Esophagus squamous epithelium (tissue), 5 donors: ENCODE data around the gene TMEM120B. TPM values are rescaled to one million over a fixed set of nuclear protein-coding genes. Genes with fewer than 3 reads are reported as not detected.

Experiments
- DNase-seq: peaks from one replicate; lab custom pipeline; 2025; lab: John Stamatoyannopoulos, UW
- H3K27ac ChIP-seq, 4 donors: fragments of 200-600 bp; sonication (generic); one replicate each; pipeline ENCODE4 v1.5.1; 2016 to 2019; ENCODE audit warnings: mild to moderate bottlenecking in 1 of 4
- H3K27me3 ChIP-seq, 4 donors: fragments of 200-600 bp; sonication (generic); 1 replicate in 3 of 4; 2 replicates in 1 of 4; pipeline versions ENCODE4 v1.5.1 to v1.6.0; 2017 to 2021; ENCODE audit warnings: antibody characterized with exemption in 1 of 4
- H3K36me3 ChIP-seq, 3 donors: fragments of 200-600 bp; sonication (generic); one replicate each; pipeline ENCODE4 v1.5.1; 2016 to 2019
- H3K4me1 ChIP-seq, 3 donors: fragments of 200-600 bp; sonication (generic); one replicate each; pipeline ENCODE4 v1.5.1; 2017 to 2019
- H3K4me3 ChIP-seq, 4 donors: fragments of 200-600 bp; sonication (generic); 1 replicate in 3 of 4; 2 replicates in 1 of 4; pipeline ENCODE4 v1.5.1; 2016 to 2019; ENCODE audit warnings: mild to moderate bottlenecking in 2 of 4, moderate library complexity in 1 of 4
- H3K9me3 ChIP-seq, 3 donors: fragments of 200-600 bp; sonication (generic); one replicate each; pipeline ENCODE4 v1.5.1; 2016 to 2019
- POLR2A ChIP-seq, 4 donors: fragments of 450-650 bp; IDR thresholded peaks; one replicate each; pipeline ENCODE4 v1.6.1; 2017; ENCODE audit warnings: antibody characterized with exemption in 4 of 4, mild to moderate bottlenecking in 4 of 4, moderate library complexity in 3 of 4
- WGBS, 2 donors: methylation state at CpG; one replicate each; pipeline ENCODE4 v1.1.5; 2018; 5-methylcytosine and 5-hydroxymethylcytosine counted together
- intact Hi-C: fragments of 100-400 bp; cut with DNase I; formaldehyde crosslinking; loops from one replicate; pipeline ENCODE4 v1.15.0; 2022
- total RNA-seq, 4 donors: library from RNA; depleted of rRNA; stranded (reverse); fragments of >200 nt; gene quantifications; one replicate each; pipeline ENCODE4 v1.1.0, GENCODE V29; 2016
- TF ChIP-seq, protein P1 (sequence below), 6 experiments: fragments of 450-650 bp in 4 of 6; fragments of 200-600 bp in 2 of 6; sonication (generic) in 2 of 6; IDR thresholded peaks; one replicate each; pipeline ENCODE4 v1.5.1; 2016 to 2019; ENCODE audit warnings: antibody characterized with exemption in 6 of 6, mild to moderate bottlenecking in 4 of 6, moderate library complexity in 4 of 6
- donor health status: DM: yes; HTN: yes; CAD: no.

The TMEM120B gene
- total RNA-seq, 4 donors from 2014 or later = 2.7 to 5.2 (median 4.5) TPM

DNA sequence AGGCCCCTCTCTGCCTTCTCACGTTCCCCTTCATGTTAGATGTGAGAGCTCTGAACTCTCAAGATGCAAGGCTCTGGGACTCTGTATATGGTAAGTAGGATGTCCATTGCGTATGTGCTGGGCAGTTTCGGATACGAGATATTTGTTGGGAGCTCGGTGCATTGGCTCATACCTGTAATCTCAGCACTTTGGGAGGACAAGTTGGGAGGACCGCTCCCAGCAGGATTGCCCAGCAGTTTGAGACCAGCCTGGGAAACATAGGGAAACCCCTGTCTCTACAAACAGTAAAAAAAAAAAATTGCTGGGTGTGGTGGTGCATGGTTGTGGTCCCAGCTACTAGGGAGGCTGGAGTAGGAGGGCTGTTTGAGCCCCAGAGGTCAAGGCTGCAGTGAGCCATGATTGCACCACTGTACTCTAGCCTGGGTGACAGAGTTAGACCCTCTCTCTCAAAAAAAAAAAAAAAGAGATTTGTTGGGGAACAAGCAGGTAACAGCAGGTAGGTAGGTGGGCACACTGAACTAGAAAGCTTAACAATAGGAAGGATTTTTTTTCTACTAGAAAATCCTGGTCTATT, 3.4 kb downstream of the TMEM120B start:
- TF ChIP-seq POLR2A (IDR thresholded peaks at IDR 0.05) = no peak
- TF ChIP-seq, protein P1, sequence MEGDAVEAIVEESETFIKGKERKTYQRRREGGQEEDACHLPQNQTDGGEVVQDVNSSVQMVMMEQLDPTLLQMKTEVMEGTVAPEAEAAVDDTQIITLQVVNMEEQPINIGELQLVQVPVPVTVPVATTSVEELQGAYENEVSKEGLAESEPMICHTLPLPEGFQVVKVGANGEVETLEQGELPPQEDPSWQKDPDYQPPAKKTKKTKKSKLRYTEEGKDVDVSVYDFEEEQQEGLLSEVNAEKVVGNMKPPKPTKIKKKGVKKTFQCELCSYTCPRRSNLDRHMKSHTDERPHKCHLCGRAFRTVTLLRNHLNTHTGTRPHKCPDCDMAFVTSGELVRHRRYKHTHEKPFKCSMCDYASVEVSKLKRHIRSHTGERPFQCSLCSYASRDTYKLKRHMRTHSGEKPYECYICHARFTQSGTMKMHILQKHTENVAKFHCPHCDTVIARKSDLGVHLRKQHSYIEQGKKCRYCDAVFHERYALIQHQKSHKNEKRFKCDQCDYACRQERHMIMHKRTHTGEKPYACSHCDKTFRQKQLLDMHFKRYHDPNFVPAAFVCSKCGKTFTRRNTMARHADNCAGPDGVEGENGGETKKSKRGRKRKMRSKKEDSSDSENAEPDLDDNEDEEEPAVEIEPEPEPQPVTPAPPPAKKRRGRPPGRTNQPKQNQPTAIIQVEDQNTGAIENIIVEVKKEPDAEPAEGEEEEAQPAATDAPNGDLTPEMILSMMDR (IDR thresholded peaks at IDR 0.05) = no peak
- 65 to 70% methylated on average over 5 of the region's 6 CpGs for WGBS, 2 donors
- intact Hi-C loops = no loop called here

DNA sequence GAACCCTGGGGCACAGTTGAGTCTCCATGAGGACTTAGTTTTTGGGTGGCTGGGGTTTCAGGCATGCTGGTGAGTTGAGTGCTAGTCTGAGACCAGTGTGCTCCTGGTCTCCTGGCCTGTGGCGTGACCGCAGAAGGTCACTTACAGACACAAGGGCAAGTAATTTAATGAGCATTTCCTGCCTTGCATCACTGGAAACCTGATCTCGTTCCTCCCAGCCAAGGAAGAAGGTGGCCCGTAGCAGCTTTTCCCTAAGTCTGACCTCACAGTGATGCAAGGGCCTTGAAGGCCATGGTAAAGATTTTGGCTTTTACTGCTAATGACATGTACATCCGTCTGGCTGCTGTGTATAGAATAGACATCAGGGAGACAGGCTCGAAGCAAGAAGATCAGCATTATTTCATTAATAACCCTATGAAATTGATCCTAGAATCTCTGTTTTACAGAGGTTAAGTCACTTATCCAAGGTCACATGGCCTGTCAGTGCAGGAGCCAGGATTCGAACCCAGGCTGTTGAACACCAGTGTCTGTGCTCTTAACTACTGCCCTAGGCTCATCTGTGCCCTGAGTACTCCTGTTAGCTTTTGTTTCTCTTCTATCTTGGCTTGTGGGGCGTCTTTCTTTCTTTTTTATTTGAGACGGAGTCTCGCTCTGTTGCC, 4.6 kb downstream of the TMEM120B start:
- no peaks in the 10 kb centered on the region for H3K27me3 ChIP-seq
- H3K27ac ChIP-seq = no peak overlapping the region
- H3K4me3 ChIP-seq = no peak overlapping the region
- DNase-seq = no peak
- TF ChIP-seq, protein P1 (IDR thresholded peaks at IDR 0.05) = no peak
- no peak for TF ChIP-seq POLR2A (IDR thresholded peaks at IDR 0.05)
- H3K4me1 ChIP-seq = peaks cover 9 to 16% (median 10%) of the 10 kb centered on the region in 3 donors
- no peaks in the 10 kb centered on the region for H3K9me3 ChIP-seq
- H3K36me3 ChIP-seq = no peaks in the 10 kb centered on the region
- intact Hi-C loops = no loop called here
- 85 to 86% methylated on average over 8 to 10 of the region's 10 CpGs for WGBS, 2 donors

More for the DNA sequence above, 3.4 kb downstream of the TMEM120B start:
- no peaks in the 10 kb centered on the region for H3K27me3 ChIP-seq
- no peak overlapping the region for H3K27ac ChIP-seq
- no peak for DNase-seq
- H3K36me3 ChIP-seq = no peaks in the 10 kb centered on the region
- H3K4me3 ChIP-seq = no peak overlapping the region
- H3K9me3 ChIP-seq = no peaks in the 10 kb centered on the region
- peaks cover 9 to 25% (median 10%) of the 10 kb centered on the region in 3 donors for H3K4me1 ChIP-seq

DNA sequence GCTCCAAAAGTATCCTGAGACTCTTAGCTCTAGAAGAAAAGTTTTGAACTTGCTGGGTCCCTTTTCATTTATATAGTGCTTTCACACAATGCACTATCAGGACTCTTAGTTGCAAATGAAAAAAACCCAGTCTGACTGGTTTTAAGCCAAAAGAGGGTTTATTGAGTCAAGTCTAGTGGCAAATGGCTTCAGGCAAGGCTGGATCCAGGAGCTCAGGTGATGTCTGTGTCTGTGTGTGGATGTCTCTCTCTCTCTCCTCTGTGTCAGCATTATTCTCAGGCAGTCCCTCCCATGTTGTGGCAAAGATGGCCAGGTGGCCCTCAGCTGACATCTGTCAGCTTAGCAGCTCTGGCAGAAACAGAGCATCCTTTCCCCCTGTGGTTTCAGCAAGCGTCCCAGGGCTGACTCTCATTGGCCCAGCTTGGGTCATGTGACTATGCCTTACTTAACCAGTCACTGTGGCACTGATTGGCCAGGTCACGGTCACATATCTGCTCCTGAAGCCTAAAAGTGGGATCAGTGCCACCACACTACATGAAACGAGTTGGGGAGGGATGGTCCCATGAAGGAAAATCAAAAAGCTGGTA, 6.2 kb downstream of the TMEM120B start:
- 100% methylated on average over 1 of the region's 3 CpGs; no CpG with 5 or more reads in 1 of the 2 donors for WGBS, 2 donors
- Histone ChIP-seq H3K9me3 (no peaks in the 10 kb centered on the region), H3K4me3 (no peak overlapping the region), H3K27ac (no peak overlapping the region), H3K4me1 (peaks cover under 1 to 5% (median 3%) of the 10 kb centered on the region in 3 donors), H3K36me3 (no peaks in the 10 kb centered on the region), H3K27me3 (no peaks in the 10 kb centered on the region)
- no peak for DNase-seq
- TF ChIP-seq, protein P1 (IDR thresholded peaks at IDR 0.05) = no peak
- no peak for TF ChIP-seq POLR2A (IDR thresholded peaks at IDR 0.05)
- intact Hi-C loops = no loop called here

DNA sequence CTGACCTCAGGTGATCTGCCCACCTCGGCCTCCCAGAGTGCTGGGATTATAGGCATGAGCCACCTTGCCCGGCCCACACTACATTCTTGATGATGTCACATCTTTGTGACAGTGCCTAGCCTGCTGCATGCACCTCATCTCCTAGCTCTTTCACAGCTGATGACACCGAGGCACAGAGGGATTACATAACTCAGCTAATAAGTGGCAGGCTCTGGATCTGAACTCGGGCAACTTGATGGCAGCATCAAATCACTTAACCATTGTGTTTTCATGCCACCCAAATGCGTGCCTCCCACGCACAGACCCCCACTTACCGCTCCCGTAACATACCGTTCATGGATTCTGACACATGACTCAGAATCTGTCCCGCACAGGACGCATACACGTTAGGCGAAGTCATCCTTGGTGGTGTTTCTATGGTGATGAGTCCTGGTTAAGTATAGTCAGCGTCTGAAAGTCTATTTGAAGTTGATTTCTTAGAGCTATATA, 7.4 kb downstream of the TMEM120B start:
- TF ChIP-seq POLR2A (IDR thresholded peaks at IDR 0.05) = no peak
- TF ChIP-seq, protein P1 (IDR thresholded peaks at IDR 0.05) = no peak
- Histone ChIP-seq H3K27ac (no peak overlapping the region), H3K4me1 (no peaks in the 10 kb centered on the region), H3K36me3 (peaks cover 0 to 8% (median 0%) of the 10 kb centered on the region in 3 donors), H3K27me3 (no peaks in the 10 kb centered on the region), H3K9me3 (no peaks in the 10 kb centered on the region), H3K4me3 (no peak overlapping the region)
- no peak for DNase-seq
- 69 to 72% methylated on average over 12 to 14 of the region's 14 CpGs for WGBS, 2 donors
- intact Hi-C loops = no loop called here

DNA sequence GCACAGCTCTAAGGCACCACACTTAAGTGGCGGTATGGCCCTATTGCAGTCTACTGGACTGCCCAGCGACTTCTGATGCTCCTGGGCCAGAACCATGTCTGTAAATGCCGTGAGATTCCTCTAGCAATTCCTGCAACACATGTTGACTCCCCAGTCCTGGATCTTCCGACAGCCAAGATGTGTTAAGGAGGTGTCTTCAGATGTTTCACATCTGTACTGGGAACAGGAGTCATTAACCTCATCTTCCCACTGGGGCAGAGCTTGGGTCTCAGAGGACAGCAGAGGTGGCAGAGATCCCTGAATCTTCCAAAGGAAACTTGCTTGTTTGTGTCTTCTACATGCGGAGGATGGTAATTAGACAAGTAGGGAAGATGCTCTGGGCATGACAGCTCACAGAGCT, 8.2 kb downstream of the TMEM120B start:
- H3K4me3 ChIP-seq = no peak overlapping the region
- TF ChIP-seq, protein P1 (IDR thresholded peaks at IDR 0.05) = no peak
- TF ChIP-seq POLR2A (IDR thresholded peaks at IDR 0.05) = no peak
- no peaks in the 10 kb centered on the region for H3K9me3 ChIP-seq
- 93 to 100% methylated on average over 3 to 5 of the region's 5 CpGs for WGBS, 2 donors
- no peaks in the 10 kb centered on the region for H3K4me1 ChIP-seq
- no peak for DNase-seq
- intact Hi-C loops = no loop called here
- H3K27me3 ChIP-seq = no peaks in the 10 kb centered on the region
- no peak overlapping the region for H3K27ac ChIP-seq
- H3K36me3 ChIP-seq = peaks cover 0 to 9% (median 0%) of the 10 kb centered on the region in 3 donors
